ENCODE measurements around the gene SYNPO.

Gene SYNPO

GRCh38 chr5:150625831-150626746, 14.4 kb upstream of the SYNPO start:
- no peak for DNase-seq

- DNase-seq = no peak
These were observed 13.6 kb upstream of the SYNPO start for GRCh38 chr5:150626853-150627276.

GRCh38 chr5:150627731-150628545, 12.5 kb upstream of the SYNPO start:
- DNase-seq = no peak

- no peak for DNase-seq
These were observed 11.4 kb upstream of the SYNPO start for GRCh38 chr5:150628936-150629485.

- no peak for DNase-seq
These were observed 10.4 kb upstream of the SYNPO start for GRCh38 chr5:150630016-150630415.

- no peak for DNase-seq
These were observed 9.8 kb upstream of the SYNPO start for GRCh38 chr5:150630461-150631325.

- no peak for DNase-seq
These were observed 9.1 kb upstream of the SYNPO start for GRCh38 chr5:150631326-150631701.

- no peak for DNase-seq
These were observed 7.9 kb upstream of the SYNPO start for GRCh38 chr5:150632305-150633160.

GRCh38 chr5:150633429-150633828, 7.0 kb upstream of the SYNPO start:
- no peak for DNase-seq

- DNase-seq = no peak
These were observed 3.8 kb upstream of the SYNPO start for GRCh38 chr5:150636391-150637244.

GRCh38 chr5:150637245-150638052, 3.0 kb upstream of the SYNPO start:
- no peak for DNase-seq

- DNase-seq = no peak
These were observed 2.4 kb upstream of the SYNPO start for GRCh38 chr5:150638053-150638444.

GRCh38 chr5:150638488-150639376, 1.7 kb upstream of the SYNPO start:
- DNase-seq = no peak

GRCh38 chr5:150639377-150639692, 1.1 kb upstream of the SYNPO start:
- DNase-seq = no peak

GRCh38 chr5:150639751-150640150, 709 bp upstream of the SYNPO start:
- no peak for DNase-seq

- DNase-seq = no peak
These were observed 628 bp downstream of the SYNPO start for GRCh38 chr5:150641006-150641570.

GRCh38 chr5:150641824-150642566, 1.5 kb downstream of the SYNPO start:
- DNase-seq = no peak

GRCh38 chr5:150642567-150642927, 2.1 kb downstream of the SYNPO start:
- DNase-seq = no peak

Measured in CD4-positive, alpha-beta T cell treated with Interleukin-12 subunit alpha and Interleukin-12 subunit beta, for 1 hour (primary cell).